H1 (cell line): Measurements from ENCODE around the gene HARS1. TPM values are rescaled to one million over a fixed set of nuclear protein-coding genes. Genes with fewer than 3 reads are reported as not detected.

Experiments used
- BACH1 ChIP-seq: IDR thresholded peaks from 2 replicates; pipeline ENCODE4 v1.6.1; 2012; ENCODE audit warnings: low read length, improper control_type of control experiment
- CBX5 ChIP-seq: fragments of 300-800, 300-1000 bp; sonication (generic); IDR thresholded peaks from 2 replicates; pipeline ENCODE4 v1.7.1; 2016; ENCODE audit warnings: antibody characterized with exemption, low read length, low read depth
- CTCF ChIP-seq, 3 experiments: IDR thresholded peaks; 1 replicate in 2 of 3; 2 replicates in 1 of 3; pipeline versions ENCODE4 v1.5.1 to v1.6.1; 2011; ENCODE audit warnings: low read length in 3 of 3, mild to moderate bottlenecking in 3 of 3, inconsistent platforms in 2 of 3, low read depth in 1 of 3, moderate library complexity in 1 of 3; ENCODE audit not compliant: insufficient read depth in 1 of 3; ENCODE audit errors: control extremely low read depth in 1 of 3
- FOSL1 ChIP-seq: IDR thresholded peaks from 2 replicates; pipeline ENCODE4 v1.6.1; 2011; ENCODE audit warnings: mild to moderate bottlenecking, low read depth, low read length, moderate library complexity; ENCODE audit not compliant: insufficient read depth
- KDM5A ChIP-seq: fragments of 200-600 bp; IDR thresholded peaks from 2 replicates; pipeline ENCODE4 v1.7.1; 2012; ENCODE audit warnings: mild to moderate bottlenecking, low read length, inconsistent platforms, mixed read lengths
- SP1 ChIP-seq: IDR thresholded peaks from 2 replicates; pipeline ENCODE4 v1.6.1; 2011; ENCODE audit warnings: low read depth, low read length
- TCF12 ChIP-seq: IDR thresholded peaks from 2 replicates; pipeline ENCODE4 v1.6.1; 2011; ENCODE audit warnings: low read depth, mild to moderate bottlenecking, low read length
- polyA plus RNA-seq, 7 experiments: library from polyadenylated mRNA; depleted of rRNA in 3 of 7; stranded (reverse) in 5 of 7; unstranded in 2 of 7; fragments of >200 nt in 5 of 7; fragments of 200-250 nt in 2 of 7; gene quantifications; 1 replicate in 5 of 7; 2 replicates in 1 of 7; 4 replicates in 1 of 7; pipeline versions ENCODE4 v1.2.1 to v1.2.3, GENCODE V29; 2011 to 2013; ENCODE audit warnings: missing spikeins in 2 of 7, mixed read lengths in 2 of 7
- total RNA-seq: library from RNA; stranded (reverse); fragmentation: NEBNext Ultra II Directional; extraction: Animal tissue kit (Norgen Biotek cat#: 25700); gene quantifications from 2 replicates; pipeline ENCODE4 v1.2.1, GENCODE V29; 2021
- TF ChIP-seq, protein P1 (sequence below): fragments of 300-600 bp; sonication (generic); IDR thresholded peaks from 2 replicates; pipeline ENCODE4 v1.7.1; 2012; ENCODE audit warnings: low read length, moderate library complexity, mild to moderate bottlenecking, inconsistent platforms; ENCODE audit not compliant: insufficient replicate concordance

HARS1 gene
- total and polyA plus RNA-seq, 2 of the 8 experiments (the other 6 are each of a cell fraction or from before 2014, with no cell fraction given): 27.8 to 56.8 TPM

DNA sequence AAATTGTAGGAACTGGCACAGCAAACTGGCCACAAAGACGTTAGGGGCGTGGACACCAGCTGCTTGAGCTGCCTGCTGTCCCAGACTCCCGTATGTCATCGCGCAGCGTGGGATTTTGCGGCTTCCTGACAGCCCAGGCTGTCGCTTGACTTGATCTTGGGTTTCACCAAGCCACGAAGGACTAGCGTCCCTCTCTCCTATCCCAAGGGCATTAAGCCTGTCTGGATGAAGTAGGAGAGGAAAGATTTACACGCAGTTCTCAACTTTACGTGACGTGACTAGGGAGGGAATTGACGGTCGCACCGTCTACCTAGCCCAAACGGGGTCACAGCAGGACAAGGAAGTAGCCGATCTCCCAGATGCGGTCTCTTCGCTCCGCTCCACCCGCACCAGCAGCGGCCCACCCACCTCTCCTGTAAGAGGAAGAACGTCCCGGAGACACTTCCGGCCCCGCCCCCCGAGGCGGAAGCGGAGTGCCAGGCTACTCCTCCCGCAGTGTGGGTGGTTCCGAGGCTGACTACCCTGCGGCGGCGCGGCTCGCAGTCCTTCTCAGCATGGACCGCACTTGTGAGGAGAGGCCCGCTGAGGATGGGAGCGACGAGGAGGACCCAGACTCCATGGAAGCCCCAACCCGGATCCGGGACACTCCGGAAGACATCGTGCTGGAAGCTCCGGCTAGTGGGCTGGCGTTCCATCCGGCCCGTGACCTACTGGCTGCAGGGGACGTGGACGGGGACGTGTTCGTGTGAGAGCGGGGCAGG is 26.6 kb downstream of the HARS1 start, which contains the start of gene WDR55 (continued):
- TF ChIP-seq, protein P1, sequence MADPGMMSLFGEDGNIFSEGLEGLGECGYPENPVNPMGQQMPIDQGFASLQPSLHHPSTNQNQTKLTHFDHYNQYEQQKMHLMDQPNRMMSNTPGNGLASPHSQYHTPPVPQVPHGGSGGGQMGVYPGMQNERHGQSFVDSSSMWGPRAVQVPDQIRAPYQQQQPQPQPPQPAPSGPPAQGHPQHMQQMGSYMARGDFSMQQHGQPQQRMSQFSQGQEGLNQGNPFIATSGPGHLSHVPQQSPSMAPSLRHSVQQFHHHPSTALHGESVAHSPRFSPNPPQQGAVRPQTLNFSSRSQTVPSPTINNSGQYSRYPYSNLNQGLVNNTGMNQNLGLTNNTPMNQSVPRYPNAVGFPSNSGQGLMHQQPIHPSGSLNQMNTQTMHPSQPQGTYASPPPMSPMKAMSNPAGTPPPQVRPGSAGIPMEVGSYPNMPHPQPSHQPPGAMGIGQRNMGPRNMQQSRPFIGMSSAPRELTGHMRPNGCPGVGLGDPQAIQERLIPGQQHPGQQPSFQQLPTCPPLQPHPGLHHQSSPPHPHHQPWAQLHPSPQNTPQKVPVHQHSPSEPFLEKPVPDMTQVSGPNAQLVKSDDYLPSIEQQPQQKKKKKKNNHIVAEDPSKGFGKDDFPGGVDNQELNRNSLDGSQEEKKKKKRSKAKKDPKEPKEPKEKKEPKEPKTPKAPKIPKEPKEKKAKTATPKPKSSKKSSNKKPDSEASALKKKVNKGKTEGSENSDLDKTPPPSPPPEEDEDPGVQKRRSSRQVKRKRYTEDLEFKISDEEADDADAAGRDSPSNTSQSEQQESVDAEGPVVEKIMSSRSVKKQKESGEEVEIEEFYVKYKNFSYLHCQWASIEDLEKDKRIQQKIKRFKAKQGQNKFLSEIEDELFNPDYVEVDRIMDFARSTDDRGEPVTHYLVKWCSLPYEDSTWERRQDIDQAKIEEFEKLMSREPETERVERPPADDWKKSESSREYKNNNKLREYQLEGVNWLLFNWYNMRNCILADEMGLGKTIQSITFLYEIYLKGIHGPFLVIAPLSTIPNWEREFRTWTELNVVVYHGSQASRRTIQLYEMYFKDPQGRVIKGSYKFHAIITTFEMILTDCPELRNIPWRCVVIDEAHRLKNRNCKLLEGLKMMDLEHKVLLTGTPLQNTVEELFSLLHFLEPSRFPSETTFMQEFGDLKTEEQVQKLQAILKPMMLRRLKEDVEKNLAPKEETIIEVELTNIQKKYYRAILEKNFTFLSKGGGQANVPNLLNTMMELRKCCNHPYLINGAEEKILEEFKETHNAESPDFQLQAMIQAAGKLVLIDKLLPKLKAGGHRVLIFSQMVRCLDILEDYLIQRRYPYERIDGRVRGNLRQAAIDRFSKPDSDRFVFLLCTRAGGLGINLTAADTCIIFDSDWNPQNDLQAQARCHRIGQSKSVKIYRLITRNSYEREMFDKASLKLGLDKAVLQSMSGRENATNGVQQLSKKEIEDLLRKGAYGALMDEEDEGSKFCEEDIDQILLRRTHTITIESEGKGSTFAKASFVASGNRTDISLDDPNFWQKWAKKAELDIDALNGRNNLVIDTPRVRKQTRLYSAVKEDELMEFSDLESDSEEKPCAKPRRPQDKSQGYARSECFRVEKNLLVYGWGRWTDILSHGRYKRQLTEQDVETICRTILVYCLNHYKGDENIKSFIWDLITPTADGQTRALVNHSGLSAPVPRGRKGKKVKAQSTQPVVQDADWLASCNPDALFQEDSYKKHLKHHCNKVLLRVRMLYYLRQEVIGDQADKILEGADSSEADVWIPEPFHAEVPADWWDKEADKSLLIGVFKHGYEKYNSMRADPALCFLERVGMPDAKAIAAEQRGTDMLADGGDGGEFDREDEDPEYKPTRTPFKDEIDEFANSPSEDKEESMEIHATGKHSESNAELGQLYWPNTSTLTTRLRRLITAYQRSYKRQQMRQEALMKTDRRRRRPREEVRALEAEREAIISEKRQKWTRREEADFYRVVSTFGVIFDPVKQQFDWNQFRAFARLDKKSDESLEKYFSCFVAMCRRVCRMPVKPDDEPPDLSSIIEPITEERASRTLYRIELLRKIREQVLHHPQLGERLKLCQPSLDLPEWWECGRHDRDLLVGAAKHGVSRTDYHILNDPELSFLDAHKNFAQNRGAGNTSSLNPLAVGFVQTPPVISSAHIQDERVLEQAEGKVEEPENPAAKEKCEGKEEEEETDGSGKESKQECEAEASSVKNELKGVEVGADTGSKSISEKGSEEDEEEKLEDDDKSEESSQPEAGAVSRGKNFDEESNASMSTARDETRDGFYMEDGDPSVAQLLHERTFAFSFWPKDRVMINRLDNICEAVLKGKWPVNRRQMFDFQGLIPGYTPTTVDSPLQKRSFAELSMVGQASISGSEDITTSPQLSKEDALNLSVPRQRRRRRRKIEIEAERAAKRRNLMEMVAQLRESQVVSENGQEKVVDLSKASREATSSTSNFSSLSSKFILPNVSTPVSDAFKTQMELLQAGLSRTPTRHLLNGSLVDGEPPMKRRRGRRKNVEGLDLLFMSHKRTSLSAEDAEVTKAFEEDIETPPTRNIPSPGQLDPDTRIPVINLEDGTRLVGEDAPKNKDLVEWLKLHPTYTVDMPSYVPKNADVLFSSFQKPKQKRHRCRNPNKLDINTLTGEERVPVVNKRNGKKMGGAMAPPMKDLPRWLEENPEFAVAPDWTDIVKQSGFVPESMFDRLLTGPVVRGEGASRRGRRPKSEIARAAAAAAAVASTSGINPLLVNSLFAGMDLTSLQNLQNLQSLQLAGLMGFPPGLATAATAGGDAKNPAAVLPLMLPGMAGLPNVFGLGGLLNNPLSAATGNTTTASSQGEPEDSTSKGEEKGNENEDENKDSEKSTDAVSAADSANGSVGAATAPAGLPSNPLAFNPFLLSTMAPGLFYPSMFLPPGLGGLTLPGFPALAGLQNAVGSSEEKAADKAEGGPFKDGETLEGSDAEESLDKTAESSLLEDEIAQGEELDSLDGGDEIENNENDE: no peak
- TF ChIP-seq CBX5 (no peak), FOSL1 (no peak), TCF12 (no peak), CTCF (IDR thresholded peaks at IDR 0.05; ENCODE audit: control extremely low read depth in 1 of 3, insufficient read depth in 1 of 3, low read depth in 1 of 3, low read length in 3 of 3) (no peak), KDM5A (no peak), BACH1 (no peak), SP1 (no peak)
